Neuronal stem cell (in vitro differentiated cells): ENCODE measurements around the gene STIM1.

ENCODE experiments used
- DNase-seq: peaks from one replicate; pipeline ENCODE4 v3.0.0-alpha.2; 2013; ENCODE audit warnings: low spot score
- H2AFZ ChIP-seq: one replicate; pipeline ENCODE4 v1.6.1; 2013; ENCODE audit warnings: mild to moderate bottlenecking, low read length, inconsistent platforms
- H2AK5ac ChIP-seq: 2 replicates; pipeline ENCODE4 v1.6.1; 2013; ENCODE audit warnings: low read depth, mild to moderate bottlenecking, inconsistent platforms, low read length, moderate library complexity, mixed read lengths
- H2BK120ac ChIP-seq: 2 replicates; pipeline ENCODE4 v1.6.1; 2013; ENCODE audit warnings: low read depth, mild to moderate bottlenecking, inconsistent platforms, low read length, moderate library complexity, mixed read lengths
- H2BK12ac ChIP-seq: one replicate; pipeline ENCODE4 v1.6.1; 2013; ENCODE audit warnings: low read length, inconsistent platforms
- H2BK15ac ChIP-seq: 2 replicates; pipeline ENCODE4 v1.6.1; 2013; ENCODE audit warnings: mild to moderate bottlenecking, low read length, inconsistent platforms, mixed read lengths
- H2BK5ac ChIP-seq: one replicate; pipeline ENCODE4 v1.6.1; 2013; ENCODE audit warnings: inconsistent platforms, mild to moderate bottlenecking, low read length, moderate library complexity
- H3K14ac ChIP-seq: one replicate; pipeline ENCODE4 v1.6.1; 2013; ENCODE audit warnings: low read length, inconsistent platforms
- H3K18ac ChIP-seq: 2 replicates; pipeline ENCODE4 v1.6.1; 2013; ENCODE audit warnings: low read length, inconsistent platforms
- H3K23ac ChIP-seq: 2 replicates; pipeline ENCODE4 v1.6.1; 2013; ENCODE audit warnings: low read depth, mild to moderate bottlenecking, mixed read lengths, low read length, inconsistent platforms; ENCODE audit not compliant: poor library complexity
- H3K27ac ChIP-seq: replicated peaks from 3 replicates; pipeline ENCODE4 v1.5.1; 2013; ENCODE audit warnings: low read length, inconsistent platforms
- H3K27me3 ChIP-seq, 3 experiments: 2 replicates each; pipeline ENCODE4 v1.6.1; 2013; ENCODE audit warnings: low read length in 3 of 3, mild to moderate bottlenecking in 2 of 3, inconsistent platforms in 1 of 3, low read depth in 1 of 3, mixed read lengths in 1 of 3, moderate library complexity in 1 of 3; ENCODE audit not compliant: control insufficient read depth in 3 of 3, insufficient read depth in 3 of 3
- H3K36me3 ChIP-seq, 2 donors: replicated peaks in 1 of 2; 2 replicates each; pipeline ENCODE4 v1.6.1; 2013; ENCODE audit warnings: low read length in 2 of 2; ENCODE audit not compliant: control insufficient read depth in 2 of 2, insufficient read depth in 2 of 2
- H3K4ac ChIP-seq: 2 replicates; pipeline ENCODE4 v1.6.1; 2013; ENCODE audit warnings: inconsistent platforms, mild to moderate bottlenecking, low read length, moderate library complexity
- H3K4me1 ChIP-seq, 2 donors: 1 replicate in 1 of 2; 2 replicates in 1 of 2; pipeline ENCODE4 v1.6.1; 2013; ENCODE audit warnings: low read length in 2 of 2, low read depth in 1 of 2; ENCODE audit not compliant: control insufficient read depth in 2 of 2, insufficient read depth in 1 of 2
- H3K4me2 ChIP-seq: one replicate; pipeline ENCODE4 v1.6.1; 2013; ENCODE audit warnings: mild to moderate bottlenecking, low read length, inconsistent platforms; ENCODE audit not compliant: insufficient read depth, poor library complexity, severe bottlenecking
- H3K4me3 ChIP-seq, 2 donors: 2 replicates each; pipeline ENCODE4 v1.5.1; 2013; ENCODE audit warnings: low read length in 2 of 2, mild to moderate bottlenecking in 2 of 2, inconsistent platforms in 1 of 2, moderate library complexity in 1 of 2
- H3K79me1 ChIP-seq: one replicate; pipeline ENCODE4 v1.6.1; 2013; ENCODE audit warnings: low read depth, mild to moderate bottlenecking, inconsistent platforms, low read length, moderate library complexity
- H3K9ac ChIP-seq: one replicate; pipeline ENCODE4 v1.6.1; 2013; ENCODE audit warnings: mild to moderate bottlenecking, low read depth, low read length, inconsistent platforms; ENCODE audit not compliant: poor library complexity
- H3K9me3 ChIP-seq, 2 donors: replicated peaks in 1 of 2; 2 replicates each; pipeline versions ENCODE3 to v1.6.1; 2013; ENCODE audit warnings: low read length in 2 of 2, mild to moderate bottlenecking in 2 of 2, inconsistent platforms in 1 of 2, low read depth in 1 of 2, mixed read lengths in 1 of 2, moderate library complexity in 1 of 2; ENCODE audit not compliant: control insufficient read depth in 2 of 2, insufficient read depth in 1 of 2
- H4K8ac ChIP-seq: one replicate; pipeline ENCODE4 v1.6.1; 2013; ENCODE audit warnings: low read depth, mild to moderate bottlenecking, inconsistent platforms, low read length, moderate library complexity
- H4K91ac ChIP-seq: one replicate; pipeline ENCODE4 v1.6.1; 2013; ENCODE audit warnings: low read length, low read depth, mild to moderate bottlenecking, inconsistent platforms; ENCODE audit not compliant: poor library complexity
- WGBS, 2 donors: extraction: QIAGEN DNeasy Blood & Tissue Kit; methylation state at CpG; one replicate each; pipeline ENCODE4 v1.1.7; 2013; ENCODE audit warnings: missing lambda C conversion rate in 2 of 2, mixed read lengths in 1 of 2; ENCODE audit not compliant: insufficient read length in 2 of 2, insufficient replicate concordance in 1 of 2; ENCODE audit errors: extremely low coverage in 2 of 2; 5-methylcytosine and 5-hydroxymethylcytosine counted together

STIM1 gene

GRCh38 chr11:3903207-3903896 lies 47.9 kb downstream of the STIM1 start:
- no peak overlapping the region for H4K8ac ChIP-seq
- H3K14ac ChIP-seq, result no peak overlapping the region
- H3K27me3 ChIP-seq, result no peaks in the 10 kb centered on the region
- no peak overlapping the region for H2BK12ac ChIP-seq
- peaks cover 6 to 10% of the 10 kb centered on the region in 2 donors for H3K4me1 ChIP-seq
- no CpG with 5 or more reads among the region's 1 CpG for WGBS, 2 donors
- no peak overlapping the region for H3K18ac ChIP-seq
- no peak overlapping the region for H3K4ac ChIP-seq
- no peak overlapping the region for H2BK15ac ChIP-seq
- no peak overlapping the region for H3K27ac ChIP-seq
- no peaks in the 10 kb centered on the region for H3K79me1 ChIP-seq
- DNase-seq, result no peak
- H3K23ac ChIP-seq, result no peak overlapping the region
- no peak overlapping the region for H3K4me3 ChIP-seq
- H3K9me3 ChIP-seq, result peaks cover 0 to 16% of the 10 kb centered on the region in 2 donors
- H3K36me3 ChIP-seq, result no peaks in the 10 kb centered on the region
- H2BK5ac ChIP-seq, result no peak overlapping the region
- no peak overlapping the region for H2AFZ ChIP-seq
- no peak overlapping the region for H2BK120ac ChIP-seq
- no peak overlapping the region for H4K91ac ChIP-seq
- no peak overlapping the region for H3K9ac ChIP-seq
- H3K4me2 ChIP-seq, result no peak overlapping the region
- no peak overlapping the region for H2AK5ac ChIP-seq

- no peak overlapping the region for H3K9ac ChIP-seq
- H2BK120ac ChIP-seq, result no peak overlapping the region
- H2BK12ac ChIP-seq, result no peak overlapping the region
- no peak overlapping the region for H3K14ac ChIP-seq
- H4K91ac ChIP-seq, result no peak overlapping the region
- no peak overlapping the region for H3K23ac ChIP-seq
- no peak overlapping the region for H2BK5ac ChIP-seq
- no CpG with 5 or more reads among the region's 5 CpGs for WGBS, 2 donors
- H3K27ac ChIP-seq, result no peak overlapping the region
- H3K4me1 ChIP-seq, result peaks cover 6 to 10% of the 10 kb centered on the region in 2 donors
- no peak overlapping the region for H3K4me2 ChIP-seq
- H3K4ac ChIP-seq, result no peak overlapping the region
- DNase-seq, result no peak
- no peaks in the 10 kb centered on the region for H3K27me3 ChIP-seq
- H3K4me3 ChIP-seq, result no peak overlapping the region
- H2AK5ac ChIP-seq, result no peak overlapping the region
- H3K9me3 ChIP-seq, result peaks cover 0 to 16% of the 10 kb centered on the region in 2 donors
- no peaks in the 10 kb centered on the region for H3K36me3 ChIP-seq
- H4K8ac ChIP-seq, result no peak overlapping the region
- no peak overlapping the region for H2AFZ ChIP-seq
- no peaks in the 10 kb centered on the region for H3K79me1 ChIP-seq
- H2BK15ac ChIP-seq, result no peak overlapping the region
- no peak overlapping the region for H3K18ac ChIP-seq
These were observed 48.8 kb downstream of the STIM1 start for GRCh38 chr11:3904228-3904627.

- Histone ChIP-seq H3K27ac (no peak overlapping the region), H3K4me3 (no peak overlapping the region), H4K91ac (no peak overlapping the region), H4K8ac (no peak overlapping the region), H2BK12ac (no peak overlapping the region), H3K18ac (no peak overlapping the region), H3K4me1 (peaks cover 6 to 10% of the 10 kb centered on the region in 2 donors), H3K4me2 (no peak overlapping the region), H3K36me3 (no peaks in the 10 kb centered on the region), H2BK120ac (no peak overlapping the region), H2BK15ac (no peak overlapping the region), H3K9ac (no peak overlapping the region), H3K23ac (no peak overlapping the region), H3K14ac (no peak overlapping the region), H2AFZ (no peak overlapping the region), H3K9me3 (peaks cover 0 to 15% of the 10 kb centered on the region in 2 donors), H2AK5ac (no peak overlapping the region), H3K79me1 (no peaks in the 10 kb centered on the region), H2BK5ac (no peak overlapping the region), H3K27me3 (no peaks in the 10 kb centered on the region), H3K4ac (no peak overlapping the region)
- DNase-seq, result no peak
- WGBS, 2 donors, result 100% methylated on average over 1 of the region's 3 CpGs
These were observed 49.9 kb downstream of the STIM1 start for GRCh38 chr11:3905080-3905953.

DNA sequence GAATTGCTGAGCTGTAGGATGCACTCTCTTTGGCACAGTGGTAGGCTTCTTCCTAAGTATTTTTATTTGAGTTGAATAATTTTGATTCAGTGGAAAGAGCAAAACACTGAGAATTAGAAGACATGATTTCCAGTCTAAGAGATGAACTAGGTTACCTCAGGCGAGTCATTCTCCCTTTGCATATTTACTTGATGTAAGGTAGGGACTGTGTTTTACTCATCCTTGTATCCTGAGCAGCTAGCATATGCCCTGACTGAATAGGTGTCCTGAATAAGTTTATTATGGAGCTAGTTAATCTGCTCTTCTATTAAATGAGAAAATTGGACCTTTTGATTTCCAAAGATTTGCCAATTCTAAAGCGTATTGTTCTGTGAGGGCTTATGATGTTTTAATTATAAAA lies 50.7 kb downstream of the STIM1 start:
- no peak overlapping the region for H3K27ac ChIP-seq
- H3K23ac ChIP-seq, result no peak overlapping the region
- H3K79me1 ChIP-seq, result no peaks in the 10 kb centered on the region
- H3K4ac ChIP-seq, result no peak overlapping the region
- H2BK120ac ChIP-seq, result no peak overlapping the region
- H3K36me3 ChIP-seq, result no peaks in the 10 kb centered on the region
- no peak overlapping the region for H3K4me2 ChIP-seq
- no peak overlapping the region for H3K18ac ChIP-seq
- no peak overlapping the region for H2BK5ac ChIP-seq
- no peak overlapping the region for H3K14ac ChIP-seq
- H2AFZ ChIP-seq, result no peak overlapping the region
- no peak overlapping the region for H4K8ac ChIP-seq
- no peak overlapping the region for H2BK15ac ChIP-seq
- no peak overlapping the region for H2AK5ac ChIP-seq
- no peak for DNase-seq
- no peak overlapping the region for H2BK12ac ChIP-seq
- H3K9ac ChIP-seq, result no peak overlapping the region
- H3K4me1 ChIP-seq, result peaks cover 6 to 10% of the 10 kb centered on the region in 2 donors
- no peaks in the 10 kb centered on the region for H3K27me3 ChIP-seq
- no peak overlapping the region for H4K91ac ChIP-seq
- WGBS, 2 donors, result no CpG with 5 or more reads among the region's 2 CpGs
- peaks cover 0 to 13% of the 10 kb centered on the region in 2 donors for H3K9me3 ChIP-seq
- no peak overlapping the region for H3K4me3 ChIP-seq
